Mammary epithelial cell (primary cell): ENCODE data around the gene TSR1.

ENCODE experiments used
- CTCF ChIP-seq, 2 donors: IDR thresholded peaks in 1 of 2; conservative IDR thresholded peaks in 1 of 2; 2 replicates each; pipeline ENCODE4 v1.5.1; 2011 to 2012; ENCODE audit warnings: inconsistent platforms in 2 of 2, low read length in 2 of 2, mild to moderate bottlenecking in 2 of 2, control low read depth in 1 of 2, low read depth in 1 of 2; ENCODE audit not compliant: insufficient read depth in 1 of 2; ENCODE audit errors: extremely low read depth in 1 of 2
- EZH2 ChIP-seq: IDR thresholded peaks from 2 replicates; pipeline ENCODE4 v1.6.1; 2012; ENCODE audit warnings: low read length, inconsistent platforms, borderline replicate concordance

DNA sequence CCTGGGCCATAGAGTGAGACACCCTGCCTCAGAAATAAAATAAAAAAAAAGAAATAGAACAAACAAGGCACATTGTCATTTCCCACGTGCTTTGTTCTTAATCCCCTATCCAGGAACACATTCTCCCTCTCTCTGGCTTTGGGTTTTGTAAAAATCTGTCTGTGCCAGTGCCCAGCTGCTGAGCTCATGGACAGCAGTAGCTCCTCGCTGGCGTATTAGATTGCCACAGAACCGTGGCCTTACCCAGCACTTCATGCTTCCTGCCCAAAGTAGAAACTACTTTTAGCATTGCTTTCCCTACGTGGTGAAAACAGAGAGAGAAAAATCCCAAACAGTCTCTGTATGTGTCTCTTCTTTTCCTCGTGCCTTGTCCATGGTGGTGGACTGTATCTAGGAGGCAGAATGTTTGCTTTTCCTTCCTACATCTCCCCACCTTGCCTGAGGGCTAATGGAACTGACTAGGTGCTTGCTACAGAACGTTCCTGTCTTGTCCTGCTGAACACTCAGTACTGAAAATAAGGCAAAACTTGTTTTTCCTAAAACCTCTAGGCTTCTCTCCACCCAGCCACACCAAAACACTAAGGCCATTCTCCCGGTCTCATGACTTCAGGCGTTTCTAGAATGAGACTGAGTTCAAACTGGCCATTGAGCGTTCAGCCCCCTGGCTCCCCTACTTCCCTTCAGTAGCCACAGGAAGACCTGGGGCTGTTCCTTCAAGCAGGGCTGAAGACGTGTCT lies 38.5 kb upstream of the TSR1 start:
- TF ChIP-seq EZH2 (no peak), CTCF (conservative IDR thresholded peaks at IDR 0.05 in 1 of 2, IDR thresholded peaks at IDR 0.05 in 1 of 2; ENCODE audit: extremely low read depth in 1 of 2, insufficient read depth in 1 of 2, low read depth in 1 of 2, low read length in 2 of 2) (no peak)
